ENCODE data around the gene PRPF19. TPM values are rescaled to one million over a fixed set of nuclear protein-coding genes. Genes with fewer than 3 reads are reported as not detected.
A peak's percentile ranks its signal among the peaks of the same experiment; 100 is the strongest.

PRPF19 gene
- total RNA-seq, 1 donor: 39.8 TPM

DNA sequence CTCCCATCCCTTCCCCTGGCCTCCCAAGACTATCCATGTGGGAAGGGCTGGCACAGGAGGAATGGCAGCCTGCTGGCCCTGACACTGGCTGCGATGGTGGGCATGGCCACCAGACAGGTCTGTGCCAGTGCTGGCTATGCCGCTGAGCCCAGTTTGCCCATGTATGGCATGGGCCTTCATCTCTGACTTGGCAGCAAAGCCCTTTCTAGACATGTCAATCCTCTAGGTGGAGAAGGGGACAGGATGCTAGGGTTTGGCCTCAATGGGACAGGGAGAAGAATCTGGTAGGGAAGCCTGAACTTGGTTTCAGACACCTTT lies 30.3 kb downstream of the PRPF19 start:
- no peak overlapping the region for H3K4me2 ChIP-seq (ENCODE audit: insufficient read depth, low read length)

DNA sequence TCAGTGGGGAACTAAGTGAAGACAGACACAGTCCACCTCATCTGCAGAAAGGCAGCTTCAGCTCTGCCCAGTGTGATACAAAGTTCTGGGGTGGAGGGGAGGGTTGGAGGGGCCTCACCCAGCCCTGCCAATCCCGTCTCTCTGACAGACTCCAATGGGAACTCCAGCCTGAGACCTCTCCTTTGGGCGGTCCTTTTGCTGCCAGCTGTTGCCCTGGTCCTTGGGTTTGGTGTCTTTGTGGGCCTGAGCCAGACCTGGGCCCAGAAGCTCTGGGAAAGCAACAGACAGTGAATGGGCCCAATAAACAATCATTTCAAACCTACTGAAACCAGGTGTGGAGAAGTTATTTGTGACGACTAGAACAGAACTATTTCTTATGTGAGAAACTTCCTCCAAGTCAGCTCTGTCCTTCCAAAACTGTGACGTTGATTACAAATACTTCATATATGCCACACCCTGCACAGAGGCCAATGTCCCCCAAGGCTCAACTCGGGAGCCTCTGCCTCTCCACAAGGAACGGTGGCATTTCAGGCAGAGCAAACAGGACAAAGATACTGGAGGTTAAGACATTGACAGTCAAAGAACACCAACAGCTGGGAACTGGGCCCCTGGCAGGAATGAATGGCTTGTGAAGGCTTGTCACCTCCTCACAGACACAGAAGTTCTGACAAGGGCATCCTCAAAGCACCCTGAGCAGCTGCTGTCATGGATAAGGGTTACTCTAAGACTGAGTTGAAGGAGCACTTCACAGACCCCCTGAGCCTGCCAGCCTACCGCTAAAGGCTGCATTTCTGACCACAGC lies 30.8 kb downstream of the PRPF19 start:
- Histone ChIP-seq H3K4me2 (ENCODE audit: insufficient read depth, low read length) (no peak overlapping the region), H3K4me1 (ENCODE audit: insufficient read depth, low read length) (peaks cover 27% of the 10 kb centered on the region), H3K4me3 (ENCODE audit: insufficient read depth, low read length) (no peak overlapping the region), H3K79me2 (ENCODE audit: insufficient read depth, low read length) (no peaks in the 10 kb centered on the region), H4K20me1 (ENCODE audit: insufficient read depth, low read length) (no peaks in the 10 kb centered on the region), H2AFZ (ENCODE audit: low read length) (no peak overlapping the region), H3K27me3 (ENCODE audit: insufficient read depth, low read length) (peaks cover under 1% of the 10 kb centered on the region), H3K9me3 (ENCODE audit: low read depth, low read length) (no peaks in the 10 kb centered on the region), H3K27ac (ENCODE audit: low read depth, low read length) (no peak overlapping the region), H3K36me3 (ENCODE audit: insufficient read depth, low read length) (no peaks in the 10 kb centered on the region)
- TF ChIP-seq, protein P1, sequence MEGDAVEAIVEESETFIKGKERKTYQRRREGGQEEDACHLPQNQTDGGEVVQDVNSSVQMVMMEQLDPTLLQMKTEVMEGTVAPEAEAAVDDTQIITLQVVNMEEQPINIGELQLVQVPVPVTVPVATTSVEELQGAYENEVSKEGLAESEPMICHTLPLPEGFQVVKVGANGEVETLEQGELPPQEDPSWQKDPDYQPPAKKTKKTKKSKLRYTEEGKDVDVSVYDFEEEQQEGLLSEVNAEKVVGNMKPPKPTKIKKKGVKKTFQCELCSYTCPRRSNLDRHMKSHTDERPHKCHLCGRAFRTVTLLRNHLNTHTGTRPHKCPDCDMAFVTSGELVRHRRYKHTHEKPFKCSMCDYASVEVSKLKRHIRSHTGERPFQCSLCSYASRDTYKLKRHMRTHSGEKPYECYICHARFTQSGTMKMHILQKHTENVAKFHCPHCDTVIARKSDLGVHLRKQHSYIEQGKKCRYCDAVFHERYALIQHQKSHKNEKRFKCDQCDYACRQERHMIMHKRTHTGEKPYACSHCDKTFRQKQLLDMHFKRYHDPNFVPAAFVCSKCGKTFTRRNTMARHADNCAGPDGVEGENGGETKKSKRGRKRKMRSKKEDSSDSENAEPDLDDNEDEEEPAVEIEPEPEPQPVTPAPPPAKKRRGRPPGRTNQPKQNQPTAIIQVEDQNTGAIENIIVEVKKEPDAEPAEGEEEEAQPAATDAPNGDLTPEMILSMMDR (IDR thresholded peaks at IDR 0.05; ENCODE audit: extremely low read depth, low read depth, low read length): no peak
- no peak for DNase-seq (ENCODE audit: insufficient read length, low spot score, missing footprints)

More for the DNA sequence above, 30.3 kb downstream of the PRPF19 start:
- TF ChIP-seq, protein P1 (IDR thresholded peaks at IDR 0.05; ENCODE audit: extremely low read depth, low read depth, low read length): no peak
- Histone ChIP-seq H3K9me3 (ENCODE audit: low read depth, low read length) (no peaks in the 10 kb centered on the region), H3K27ac (ENCODE audit: low read depth, low read length) (no peak overlapping the region), H3K4me3 (ENCODE audit: insufficient read depth, low read length) (no peak overlapping the region), H3K27me3 (ENCODE audit: insufficient read depth, low read length) (no peaks in the 10 kb centered on the region), H4K20me1 (ENCODE audit: insufficient read depth, low read length) (no peaks in the 10 kb centered on the region), H3K79me2 (ENCODE audit: insufficient read depth, low read length) (no peaks in the 10 kb centered on the region), H2AFZ (ENCODE audit: low read length) (no peak overlapping the region), H3K4me1 (ENCODE audit: insufficient read depth, low read length) (peaks cover 26% of the 10 kb centered on the region), H3K36me3 (ENCODE audit: insufficient read depth, low read length) (no peaks in the 10 kb centered on the region)
- DNase-seq (ENCODE audit: insufficient read length, low spot score, missing footprints): no peak

DNA sequence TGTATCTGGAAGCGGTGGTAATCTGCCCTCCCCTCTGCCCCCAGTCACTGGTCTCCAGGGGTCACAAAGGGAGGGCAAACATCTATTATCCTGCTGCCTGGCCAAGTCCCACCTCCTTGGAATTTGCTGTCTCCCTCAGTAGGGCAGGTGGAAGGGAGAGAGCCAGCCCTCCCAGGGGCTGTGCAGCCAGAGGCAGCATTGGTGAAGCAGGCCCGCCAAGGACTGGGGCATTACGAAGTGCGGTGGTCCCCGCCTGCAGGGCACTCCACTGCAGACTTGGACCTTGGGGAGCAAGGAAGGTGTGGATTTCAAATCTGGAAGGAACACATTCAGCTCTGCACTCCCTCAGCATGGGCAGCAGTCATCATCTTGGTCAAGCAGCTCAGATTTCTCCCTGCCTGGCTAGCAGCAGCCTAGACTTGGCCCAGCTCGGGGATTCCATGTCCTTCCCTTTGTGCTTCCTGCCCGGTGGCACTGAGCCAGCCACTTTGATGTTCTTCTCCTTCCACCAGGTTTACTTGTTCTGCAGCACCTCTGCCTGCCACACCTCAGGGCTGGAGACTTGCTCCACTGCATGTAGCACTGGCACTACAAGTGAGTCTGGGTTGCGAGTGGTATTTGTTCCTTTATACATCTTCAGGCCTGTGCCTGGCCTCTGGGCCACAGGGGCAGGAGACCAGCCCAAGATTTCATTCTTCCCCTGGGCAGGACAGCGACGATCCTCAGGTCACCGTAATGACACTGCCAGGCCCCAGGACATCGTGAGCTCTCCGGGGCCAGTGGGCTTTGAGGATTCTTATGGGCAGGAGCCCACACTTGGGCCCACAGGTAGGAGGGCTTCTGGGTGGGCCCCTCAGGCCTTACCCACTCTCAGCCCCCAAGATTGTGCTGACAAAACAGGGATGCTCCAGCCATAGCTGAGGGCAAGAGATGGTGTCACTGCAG lies 31.7 kb downstream of the PRPF19 start:
- no peak for DNase-seq (ENCODE audit: insufficient read length, low spot score, missing footprints)
- TF ChIP-seq, protein P1 (IDR thresholded peaks at IDR 0.05; ENCODE audit: extremely low read depth, low read depth, low read length): no peak
- Histone ChIP-seq H2AFZ (ENCODE audit: low read length) (no peak overlapping the region), H3K27me3 (ENCODE audit: insufficient read depth, low read length) (peaks cover 6% of the 10 kb centered on the region), H4K20me1 (ENCODE audit: insufficient read depth, low read length) (no peaks in the 10 kb centered on the region), H3K27ac (ENCODE audit: low read depth, low read length) (no peak overlapping the region), H3K4me1 (ENCODE audit: insufficient read depth, low read length) (peaks cover 27% of the 10 kb centered on the region), H3K4me3 (ENCODE audit: insufficient read depth, low read length) (no peak overlapping the region), H3K9me3 (ENCODE audit: low read depth, low read length) (no peaks in the 10 kb centered on the region), H3K36me3 (ENCODE audit: insufficient read depth, low read length) (no peaks in the 10 kb centered on the region), H3K4me2 (ENCODE audit: insufficient read depth, low read length) (no peak overlapping the region), H3K79me2 (ENCODE audit: insufficient read depth, low read length) (no peaks in the 10 kb centered on the region)

DNA sequence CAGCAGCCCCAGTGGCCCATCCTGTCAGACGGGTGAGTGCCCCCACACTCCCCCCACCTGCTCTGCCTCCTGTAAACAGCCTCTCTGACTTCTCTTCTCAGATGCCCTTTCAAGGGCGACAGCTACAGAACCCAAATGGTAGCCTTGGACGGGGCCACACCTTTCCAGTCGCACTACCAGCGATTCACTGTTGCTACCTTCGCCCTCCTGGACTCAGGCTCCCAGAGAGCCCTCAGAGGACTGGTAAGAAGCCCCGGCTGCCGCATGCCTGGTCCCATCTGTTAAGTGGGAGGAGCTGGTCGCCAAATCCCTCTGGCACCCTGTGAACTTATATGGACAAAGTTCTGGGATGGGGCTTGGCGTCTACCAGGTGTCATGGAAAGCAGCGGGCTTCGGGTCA lies 32.9 kb downstream of the PRPF19 start:
- peaks cover 6% of the 10 kb centered on the region for H3K27me3 ChIP-seq (ENCODE audit: insufficient read depth, low read length)
- DNase-seq (ENCODE audit: insufficient read length, low spot score, missing footprints): no peak
- H2AFZ ChIP-seq (ENCODE audit: low read length): no peak overlapping the region
- no peak overlapping the region for H3K27ac ChIP-seq (ENCODE audit: low read depth, low read length)
- H3K9me3 ChIP-seq (ENCODE audit: low read depth, low read length): no peaks in the 10 kb centered on the region
- H3K36me3 ChIP-seq (ENCODE audit: insufficient read depth, low read length): no peaks in the 10 kb centered on the region
- H3K79me2 ChIP-seq (ENCODE audit: insufficient read depth, low read length): no peaks in the 10 kb centered on the region
- no peaks in the 10 kb centered on the region for H4K20me1 ChIP-seq (ENCODE audit: insufficient read depth, low read length)
- H3K4me2 ChIP-seq (ENCODE audit: insufficient read depth, low read length): peak overlapping the region; percentile 25
- H3K4me1 ChIP-seq (ENCODE audit: insufficient read depth, low read length): peaks cover 27% of the 10 kb centered on the region
- no peak overlapping the region for H3K4me3 ChIP-seq (ENCODE audit: insufficient read depth, low read length)
- TF ChIP-seq, protein P1 (IDR thresholded peaks at IDR 0.05; ENCODE audit: extremely low read depth, low read depth, low read length): no peak

Measured in osteoblast (primary cell).